BE2C (cell line): ENCODE data around the gene ERN2.

Experiments
- DNase-seq: peaks from one replicate; pipeline ENCODE4 v3.0.0-alpha.2; 2020
- H3K27me3 ChIP-seq: fragments of 250-450 bp; sonication (Bioruptor Pico); 2 replicates; pipeline ENCODE4 v1.5.1; 2020; ENCODE audit warnings: mild to moderate bottlenecking
- H3K36me3 ChIP-seq: fragments of 250-450 bp; sonication (Bioruptor Pico); 2 replicates; pipeline ENCODE4 v1.5.1; 2020; ENCODE audit warnings: mild to moderate bottlenecking
- H3K4me1 ChIP-seq: fragments of 250-450 bp; sonication (Bioruptor Pico); 2 replicates; pipeline ENCODE4 v1.5.1; 2020
- H3K4me3 ChIP-seq: 2 replicates; pipeline ENCODE4 v1.5.1; 2011; ENCODE audit warnings: low read depth, low read length
- H3K9me3 ChIP-seq: fragments of 250-450 bp; sonication (Bioruptor Pico); 2 replicates; pipeline ENCODE4 v1.5.1; 2020
- CTCF ChIP-seq: IDR thresholded peaks from 2 replicates; pipeline ENCODE4 v1.5.1; 2012; ENCODE audit warnings: mild to moderate bottlenecking, low read depth, low read length

Gene ERN2

GRCh38 chr16:23694265-23694643, 18.8 kb downstream of the ERN2 start:
- no peaks in the 10 kb centered on the region for H3K9me3 ChIP-seq
- H3K4me3 ChIP-seq, result no peak overlapping the region
- no peak for DNase-seq
- H3K27me3 ChIP-seq, result no peaks in the 10 kb centered on the region
- no peak for TF ChIP-seq CTCF
- peaks cover 31% of the 10 kb centered on the region for H3K36me3 ChIP-seq
- H3K4me1 ChIP-seq, result no peaks in the 10 kb centered on the region

GRCh38 chr16:23692190-23692837, 20.7 kb downstream of the ERN2 start:
- Histone ChIP-seq H3K9me3 (no peaks in the 10 kb centered on the region), H3K27me3 (no peaks in the 10 kb centered on the region), H3K4me1 (no peaks in the 10 kb centered on the region), H3K4me3 (no peak overlapping the region), H3K36me3 (peaks cover 51% of the 10 kb centered on the region)
- no peak for DNase-seq
- no peak for TF ChIP-seq CTCF

GRCh38 chr16:23691483-23692189, 21.4 kb downstream of the ERN2 start:
- TF ChIP-seq CTCF, result no peak
- no peaks in the 10 kb centered on the region for H3K27me3 ChIP-seq
- H3K4me3 ChIP-seq, result no peak overlapping the region
- H3K9me3 ChIP-seq, result no peaks in the 10 kb centered on the region
- H3K4me1 ChIP-seq, result no peaks in the 10 kb centered on the region
- H3K36me3 ChIP-seq, result peaks cover 57% of the 10 kb centered on the region
- no peak for DNase-seq

GRCh38 chr16:23690771-23691482, 22.1 kb downstream of the ERN2 start:
- TF ChIP-seq CTCF, result no peak
- Histone ChIP-seq H3K36me3 (peaks cover 63% of the 10 kb centered on the region), H3K4me1 (no peaks in the 10 kb centered on the region), H3K9me3 (no peaks in the 10 kb centered on the region), H3K4me3 (no peak overlapping the region), H3K27me3 (no peaks in the 10 kb centered on the region)
- DNase-seq, result no peak

- Histone ChIP-seq H3K27me3 (no peaks in the 10 kb centered on the region), H3K4me3 (no peak overlapping the region), H3K4me1 (no peaks in the 10 kb centered on the region), H3K9me3 (no peaks in the 10 kb centered on the region), H3K36me3 (peaks cover 71% of the 10 kb centered on the region)
- no peak for TF ChIP-seq CTCF
- DNase-seq, result no peak
Measured at GRCh38 chr16:23689442-23690187, 23.4 kb downstream of the ERN2 start.
